ENCODE results near the gene DDX10. TPM values are rescaled to one million over a fixed set of nuclear protein-coding genes. Genes with fewer than 3 reads are reported as not detected.

The DDX10 gene
- total and polyA plus RNA-seq, 8 donors, result 11.6 to 22.6 (median 17.6) TPM

DNA sequence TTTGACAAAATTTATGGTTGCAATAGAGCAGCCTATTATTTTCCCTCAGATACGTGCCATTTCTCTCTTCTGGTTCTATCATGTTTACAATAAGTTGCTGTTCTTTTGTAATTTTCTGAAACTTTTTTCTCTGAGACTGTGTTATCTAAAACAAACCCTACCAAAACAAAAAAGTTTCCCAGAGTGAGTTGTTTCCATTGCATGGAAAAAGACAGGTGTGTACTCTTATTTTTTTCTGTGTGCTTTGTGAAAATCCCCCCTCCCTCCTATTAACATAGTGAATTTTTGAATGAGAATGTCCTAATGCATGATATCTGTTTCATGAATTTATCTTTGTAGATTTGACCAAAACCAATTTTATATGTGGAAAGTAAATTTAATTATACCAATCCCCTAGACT, 137.6 kb downstream of the DDX10 start:
- DNase-seq, result no peak
- Histone ChIP-seq H3K27me3 (no peaks in the 10 kb centered on the region), H3K36me3 (no peaks in the 10 kb centered on the region), H3K9me3 (no peaks in the 10 kb centered on the region), H3K4me1 (no peaks in the 10 kb centered on the region), H3K27ac (no peak overlapping the region), H3K4me3 (no peak overlapping the region)
- intact Hi-C loops (cut with DNase I; ENCODE audit: low total_unique reads), result no loop called here
- WGBS, 5 donors, result 30 to 72% (median 56%) methylated on average over 1 of the region's 1 CpG
- TF ChIP-seq, protein P1, sequence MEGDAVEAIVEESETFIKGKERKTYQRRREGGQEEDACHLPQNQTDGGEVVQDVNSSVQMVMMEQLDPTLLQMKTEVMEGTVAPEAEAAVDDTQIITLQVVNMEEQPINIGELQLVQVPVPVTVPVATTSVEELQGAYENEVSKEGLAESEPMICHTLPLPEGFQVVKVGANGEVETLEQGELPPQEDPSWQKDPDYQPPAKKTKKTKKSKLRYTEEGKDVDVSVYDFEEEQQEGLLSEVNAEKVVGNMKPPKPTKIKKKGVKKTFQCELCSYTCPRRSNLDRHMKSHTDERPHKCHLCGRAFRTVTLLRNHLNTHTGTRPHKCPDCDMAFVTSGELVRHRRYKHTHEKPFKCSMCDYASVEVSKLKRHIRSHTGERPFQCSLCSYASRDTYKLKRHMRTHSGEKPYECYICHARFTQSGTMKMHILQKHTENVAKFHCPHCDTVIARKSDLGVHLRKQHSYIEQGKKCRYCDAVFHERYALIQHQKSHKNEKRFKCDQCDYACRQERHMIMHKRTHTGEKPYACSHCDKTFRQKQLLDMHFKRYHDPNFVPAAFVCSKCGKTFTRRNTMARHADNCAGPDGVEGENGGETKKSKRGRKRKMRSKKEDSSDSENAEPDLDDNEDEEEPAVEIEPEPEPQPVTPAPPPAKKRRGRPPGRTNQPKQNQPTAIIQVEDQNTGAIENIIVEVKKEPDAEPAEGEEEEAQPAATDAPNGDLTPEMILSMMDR (IDR thresholded peaks at IDR 0.05), result no peak
- TF ChIP-seq POLR2A (IDR thresholded peaks at IDR 0.05) (no peak), POLR2AphosphoS5 (IDR thresholded peaks at IDR 0.05) (no peak), EP300 (IDR thresholded peaks at IDR 0.05) (no peak)

DNA sequence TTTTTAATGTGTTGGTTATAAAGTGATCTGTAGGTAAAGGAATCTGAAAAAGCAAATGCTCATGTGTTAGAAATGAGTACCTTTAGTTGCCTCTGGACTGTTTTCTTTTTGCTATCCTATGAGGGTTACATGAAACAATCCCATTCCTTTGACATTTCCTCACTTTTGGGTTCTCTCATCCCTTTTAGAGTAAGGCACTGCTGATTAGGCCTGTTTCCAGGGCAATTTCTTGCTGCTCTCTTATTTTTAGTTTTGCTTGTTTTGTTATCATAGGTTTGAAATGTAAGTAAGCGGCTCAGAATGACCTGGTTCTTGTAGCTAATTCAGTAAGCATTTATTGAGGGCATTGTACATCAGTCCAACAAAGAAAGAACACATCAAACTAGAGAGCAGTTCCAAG, 138.9 kb downstream of the DDX10 start:
- intact Hi-C loops (cut with DNase I; ENCODE audit: low total_unique reads), result no loop called here
- Histone ChIP-seq H3K36me3 (no peaks in the 10 kb centered on the region), H3K9me3 (no peaks in the 10 kb centered on the region), H3K4me3 (no peak overlapping the region), H3K27me3 (no peaks in the 10 kb centered on the region), H3K27ac (no peak overlapping the region), H3K4me1 (no peaks in the 10 kb centered on the region)
- WGBS, 5 donors, result 65 to 90% (median 78%) methylated on average over 1 of the region's 1 CpG
- DNase-seq, result no peak
- TF ChIP-seq, protein P1 (IDR thresholded peaks at IDR 0.05), result no peak
- TF ChIP-seq POLR2A (IDR thresholded peaks at IDR 0.05) (no peak), EP300 (IDR thresholded peaks at IDR 0.05) (no peak), POLR2AphosphoS5 (IDR thresholded peaks at IDR 0.05) (no peak)

DNA sequence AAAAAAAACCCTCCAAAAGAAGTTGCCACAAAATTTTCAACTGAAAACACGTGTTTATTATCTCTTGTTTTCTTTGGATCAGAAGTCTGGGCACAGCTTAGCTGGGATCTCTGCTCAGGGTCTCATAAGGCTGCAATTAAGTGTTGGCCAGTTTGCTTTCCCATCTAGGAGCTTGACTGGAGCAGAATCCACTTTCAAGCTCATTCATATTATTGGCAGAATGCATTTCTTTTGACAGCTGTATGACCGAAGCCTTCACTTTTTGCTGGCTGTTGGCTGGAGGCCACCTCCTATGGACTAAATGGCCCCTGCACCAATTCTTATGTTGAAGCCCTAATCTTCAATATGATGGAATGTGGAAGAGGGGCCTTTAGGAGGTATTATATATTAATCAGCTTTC, 139.6 kb downstream of the DDX10 start:
- peaks cover 0 to 4% (median 0%) of the 10 kb centered on the region in 4 donors for H3K36me3 ChIP-seq
- H3K4me1 ChIP-seq, result no peaks in the 10 kb centered on the region
- no peak overlapping the region for H3K27ac ChIP-seq
- H3K27me3 ChIP-seq, result no peaks in the 10 kb centered on the region
- intact Hi-C loops (cut with DNase I; ENCODE audit: low total_unique reads), result no loop called here
- H3K9me3 ChIP-seq, result no peaks in the 10 kb centered on the region
- no peak for DNase-seq
- TF ChIP-seq EP300 (IDR thresholded peaks at IDR 0.05) (no peak), POLR2AphosphoS5 (IDR thresholded peaks at IDR 0.05) (no peak), POLR2A (IDR thresholded peaks at IDR 0.05) (no peak)
- TF ChIP-seq, protein P1 (IDR thresholded peaks at IDR 0.05), result no peak
- whole genome bisulfite sequencing, 5 donors, result 73 to 82% (median 77%) methylated on average over 2 of the region's 2 CpGs
- no peak overlapping the region for H3K4me3 ChIP-seq

DNA sequence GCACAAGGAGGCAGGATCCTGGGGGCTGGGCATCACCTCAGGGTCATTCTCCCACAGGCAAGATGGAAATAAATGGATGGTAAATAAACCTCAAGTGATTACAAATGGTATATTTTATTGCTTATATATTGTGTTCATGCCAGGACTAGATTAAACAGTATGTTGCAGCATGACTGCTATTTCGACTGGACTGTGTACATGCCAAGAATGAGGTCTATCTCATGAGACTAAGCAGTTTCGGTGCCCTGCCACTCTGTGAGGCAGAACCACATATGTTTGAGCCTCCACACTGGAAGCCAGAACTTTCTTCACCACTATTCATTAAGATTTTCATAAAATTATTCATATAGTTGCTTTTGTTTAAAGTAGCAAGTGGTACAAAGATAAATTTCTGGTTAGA, 140.2 kb downstream of the DDX10 start:
- no peak for TF ChIP-seq POLR2AphosphoS5 (IDR thresholded peaks at IDR 0.05)
- TF ChIP-seq, protein P1 (IDR thresholded peaks at IDR 0.05), result no peak
- no peak for TF ChIP-seq EP300 (IDR thresholded peaks at IDR 0.05)
- no peak for TF ChIP-seq POLR2A (IDR thresholded peaks at IDR 0.05)
- Histone ChIP-seq H3K27ac (no peak overlapping the region), H3K36me3 (peaks cover 0 to 6% (median 0%) of the 10 kb centered on the region in 4 donors), H3K27me3 (no peaks in the 10 kb centered on the region), H3K9me3 (no peaks in the 10 kb centered on the region), H3K4me3 (no peak overlapping the region), H3K4me1 (no peaks in the 10 kb centered on the region)
- intact Hi-C loops (cut with DNase I; ENCODE audit: low total_unique reads), result no loop called here
- no peak for DNase-seq
- WGBS, 5 donors, result 56 to 66% (median 62%) methylated on average over 2 of the region's 2 CpGs
